HepG2 (cell line): ENCODE data around the gene CD248. TPM values are rescaled to one million over a fixed set of nuclear protein-coding genes. Genes with fewer than 3 reads are reported as not detected.

ENCODE experiments used
- ATM ChIP-seq: fragments of 450-650 bp; IDR thresholded peaks from 2 replicates; pipeline ENCODE4 v1.7.1; 2017; ENCODE audit warnings: mild to moderate bottlenecking, borderline replicate concordance
- CHD2 ChIP-seq: IDR thresholded peaks from 2 replicates; pipeline ENCODE4 v1.6.1; 2011; ENCODE audit warnings: low read depth, low read length, improper control_type of control experiment
- HNF4G ChIP-seq, 2 experiments: sonication (generic) in 1 of 2; formaldehyde crosslinking in 1 of 2; IDR thresholded peaks; 2 replicates each; pipeline versions ENCODE4 v1.4.0 to v1.6.1; 2011 to 2020; ENCODE audit warnings: borderline replicate concordance in 2 of 2, low read depth in 2 of 2, mild to moderate bottlenecking in 2 of 2, low read length in 1 of 2, missing genetic modification reagents in 1 of 2, moderate library complexity in 1 of 2
- HNRNPK ChIP-seq: fragments of 200-400 bp; formaldehyde crosslinking; IDR thresholded peaks from 2 replicates; pipeline ENCODE4 v1.6.1; 2018; ENCODE audit warnings: low read length, low read depth, moderate library complexity, mild to moderate bottlenecking; ENCODE audit not compliant: poor library complexity, severe bottlenecking
- KAT8 ChIP-seq: IDR thresholded peaks from 2 replicates; pipeline ENCODE4 v1.6.1; 2016; ENCODE audit warnings: missing genetic modification reagents, missing compliant biosample characterization
- PHB2 ChIP-seq: fragments of 450-650 bp; IDR thresholded peaks from 2 replicates; pipeline ENCODE4 v1.6.1; 2018; ENCODE audit not compliant: partially characterized antibody
- PHF21A ChIP-seq: sonication (generic); formaldehyde crosslinking; IDR thresholded peaks from 2 replicates; pipeline ENCODE4 v1.5.0; 2020; ENCODE audit warnings: mild to moderate bottlenecking, missing genetic modification reagents
- PRDM10 ChIP-seq: sonication (generic); formaldehyde crosslinking; IDR thresholded peaks from 2 replicates; pipeline ENCODE4 v1.4.0; 2020; ENCODE audit warnings: low read depth, missing genetic modification reagents
- RAD21 ChIP-seq: fragments of 450-650 bp; formaldehyde crosslinking; IDR thresholded peaks from 2 replicates; pipeline ENCODE4 v1.5.0; 2020; ENCODE audit warnings: mild to moderate bottlenecking
- RFXAP ChIP-seq: sonication (generic); formaldehyde crosslinking; IDR thresholded peaks from 2 replicates; pipeline ENCODE4 v1.4.0; 2020; ENCODE audit warnings: missing genetic modification reagents, borderline replicate concordance
- ZFP36 ChIP-seq: fragments of 150-350 bp; IDR thresholded peaks from 2 replicates; pipeline ENCODE4 v1.6.1; 2018; ENCODE audit warnings: borderline replicate concordance, low read length, low read depth; ENCODE audit not compliant: partially characterized antibody
- ZMYM4 ChIP-seq: sonication (generic); formaldehyde crosslinking; IDR thresholded peaks from 2 replicates; pipeline ENCODE4 v1.8.1; 2023; ENCODE audit warnings: mild to moderate bottlenecking, missing genetic modification reagents
- ZNF124 ChIP-seq: sonication (generic); formaldehyde crosslinking; IDR thresholded peaks from 2 replicates; pipeline ENCODE4 v1.4.0; 2020; ENCODE audit warnings: missing genetic modification reagents
- ZNF142 ChIP-seq: sonication (generic); formaldehyde crosslinking; IDR thresholded peaks from 2 replicates; pipeline ENCODE4 v1.4.0; 2020; ENCODE audit warnings: missing genetic modification reagents
- ZNF574 ChIP-seq: sonication (generic); formaldehyde crosslinking; IDR thresholded peaks from 2 replicates; pipeline ENCODE4 v1.4.0; 2020; ENCODE audit warnings: missing genetic modification reagents
- ZNF781 ChIP-seq: sonication (generic); formaldehyde crosslinking; IDR thresholded peaks from 2 replicates; pipeline ENCODE4 v1.5.1; 2020; ENCODE audit warnings: borderline replicate concordance, mild to moderate bottlenecking, missing genetic modification reagents; ENCODE audit errors: not compliant biosample characterization
- polyA plus RNA-seq, 8 experiments: library from polyadenylated mRNA; depleted of rRNA in 3 of 8; stranded (reverse) in 7 of 8; unstranded in 1 of 8; fragments of >200 nt; fragmentation: Illumina TruSeq in 4 of 8; extraction: Trizol in 4 of 8; gene quantifications; 2 replicates each; pipeline versions ENCODE4 v1.2.1 to v1.2.3, GENCODE V29; 2011 to 2016; ENCODE audit warnings: low read depth in 4 of 8, missing spikeins in 1 of 8, mixed read lengths in 1 of 8; ENCODE audit not compliant: insufficient read depth in 1 of 8
- total RNA-seq, 5 experiments: library from RNA; depleted of rRNA; stranded (reverse); fragments of >200 nt; fragmentation: Illumina TruSeq; extraction: Trizol; gene quantifications; 2 replicates each; pipeline ENCODE4 v1.2.3, GENCODE V29; 2016; ENCODE audit warnings: low read depth in 1 of 5

Gene CD248
- total and polyA plus RNA-seq, 2 of the 13 experiments (the other 11 are each of a cell fraction or from before 2014, with no cell fraction given), result 0.25 to 0.35 TPM

GRCh38 chr11:66312549-66313320 is 4.1 kb downstream of the CD248 start (continued):
- no peak for TF ChIP-seq ZNF142 (CRISPR knock-in tag)
- TF ChIP-seq HNRNPK, result peak; percentile 43
- TF ChIP-seq ZNF574 (CRISPR knock-in tag), result peak; percentile 29; the same call in 1 of the 2 replicates
- TF ChIP-seq ZMYM4, result no peak
- 0 out of 2 replicates have a peak, but pooled peaks have one; percentile 14 for TF ChIP-seq PRDM10
- no peak; the same call in 1 of the 2 replicates for TF ChIP-seq HNF4G (IDR thresholded peaks at IDR 0.05; ENCODE audit: borderline replicate concordance, low read depth, low read length)
- no peak for TF ChIP-seq HNF4G (CRISPR knock-in tag; IDR thresholded peaks at IDR 0.05; ENCODE audit: borderline replicate concordance, low read depth)
- TF ChIP-seq CHD2, result no peak
- TF ChIP-seq PHF21A (CRISPR knock-in tag), result no peak
- TF ChIP-seq RAD21 (CRISPR knock-in tag), result no peak
- peak; percentile 16; the same call in 1 of the 2 replicates for TF ChIP-seq RFXAP (CRISPR knock-in tag)
- no peak; the same call in 1 of the 2 replicates for TF ChIP-seq ZNF124
- no peak for TF ChIP-seq ATM
- no peak for TF ChIP-seq PHB2
- TF ChIP-seq KAT8, result no peak
- TF ChIP-seq ZNF781, result no peak
- no peak for TF ChIP-seq ZFP36
